GM12892 (cell line): ENCODE data around the gene RPL14.

ENCODE experiments used
- POLR2A ChIP-seq: IDR thresholded peaks from 2 replicates; pipeline ENCODE4 v1.6.1; 2011; ENCODE audit warnings: low read depth, low read length, control low read depth
- POLR2AphosphoS5 ChIP-seq: IDR thresholded peaks from 2 replicates; pipeline ENCODE4 v1.6.1; 2011; ENCODE audit warnings: low read depth, low read length, control low read depth

DNA sequence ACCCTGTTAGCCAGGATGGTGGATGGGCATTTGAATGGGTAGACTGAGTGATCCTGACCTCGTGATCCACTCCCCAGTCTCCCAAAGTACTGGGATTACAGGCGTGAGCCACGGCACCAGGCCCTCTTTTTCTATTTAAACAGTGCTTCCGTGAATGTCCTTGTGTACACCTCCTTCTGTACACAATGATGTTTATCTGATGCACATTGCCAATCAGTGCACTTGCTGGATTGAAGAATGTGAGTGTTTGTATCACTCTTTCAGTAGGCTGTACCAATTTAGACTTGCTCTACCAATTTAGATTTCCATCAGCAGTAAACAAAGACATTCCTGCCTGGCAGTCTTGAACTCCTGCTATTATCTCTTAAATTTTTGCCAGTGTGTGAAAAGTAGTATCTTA is 10.9 kb downstream of the RPL14 start:
- TF ChIP-seq POLR2AphosphoS5 (no peak), POLR2A (no peak)
